GM18519 (cell line): Measurements from ENCODE around the gene ADAT3.
"Not testable (repeated sequence)": the region's sequence is repeated elsewhere in the genome, so short reads cannot be mapped to it uniquely, and the experiment has no call there.

Experiments used
- ATAC-seq: cut with Tn5 transposase; IDR thresholded peaks from one replicate; pipeline ENCODE4 v1.9.1; 2021; ENCODE audit warnings: mild to moderate bottlenecking, moderate library complexity; ENCODE audit not compliant: unreplicated experiment, low FRiP score

ADAT3 gene

GRCh38 chr19:1866693-1867348, 38.4 kb upstream of the ADAT3 start:
- ATAC-seq, result no peak

- ATAC-seq, result no peak
Measured at GRCh38 chr19:1867349-1867724, 37.9 kb upstream of the ADAT3 start.

GRCh38 chr19:1868971-1869370, 36.2 kb upstream of the ADAT3 start:
- ATAC-seq, result no peak

GRCh38 chr19:1871140-1871597, 34.0 kb upstream of the ADAT3 start:
- no peak for ATAC-seq

GRCh38 chr19:1871630-1872029, 33.6 kb upstream of the ADAT3 start:
- ATAC-seq, result no peak

- ATAC-seq, result no peak
Measured at GRCh38 chr19:1872807-1873523, 32.2 kb upstream of the ADAT3 start.

- ATAC-seq, result no peak
Measured at GRCh38 chr19:1873524-1874473, 31.4 kb upstream of the ADAT3 start.

GRCh38 chr19:1874554-1875185, 30.5 kb upstream of the ADAT3 start:
- ATAC-seq, result no peak

GRCh38 chr19:1875265-1875645, 29.9 kb upstream of the ADAT3 start:
- not testable (repeated sequence) for ATAC-seq

- peak; percentile 61 for ATAC-seq
Measured at GRCh38 chr19:1875646-1876495, 29.3 kb upstream of the ADAT3 start.

GRCh38 chr19:1876496-1877279, 28.5 kb upstream of the ADAT3 start:
- ATAC-seq, result not testable (repeated sequence)

GRCh38 chr19:1877280-1877660, 27.9 kb upstream of the ADAT3 start:
- not testable (repeated sequence) for ATAC-seq

GRCh38 chr19:1878583-1878982, 26.6 kb upstream of the ADAT3 start:
- ATAC-seq, result not testable (repeated sequence)

- not testable (repeated sequence) for ATAC-seq
Measured at GRCh38 chr19:1879982-1880381, 25.2 kb upstream of the ADAT3 start.

GRCh38 chr19:1880611-1881392, 24.4 kb upstream of the ADAT3 start:
- ATAC-seq, result no peak

GRCh38 chr19:1881393-1882088, 23.7 kb upstream of the ADAT3 start:
- not testable (repeated sequence) for ATAC-seq

- ATAC-seq, result no peak
Measured at GRCh38 chr19:1882089-1882785, 23.0 kb upstream of the ADAT3 start.
